GM12801 (cell line): Measurements from ENCODE around the gene KIFC3.

Experiments
- CTCF ChIP-seq: IDR thresholded peaks from one replicate; pipeline ENCODE4 v1.5.1; 2011; ENCODE audit warnings: control low read depth; ENCODE audit not compliant: insufficient read length; ENCODE audit errors: extremely low read depth

KIFC3 gene

GRCh38 chr16:57760357-57761160 is 41.7 kb downstream of the KIFC3 start:
- TF ChIP-seq CTCF: no peak

- no peak for TF ChIP-seq CTCF
Observed at GRCh38 chr16:57759541-57760356, 42.5 kb downstream of the KIFC3 start.

GRCh38 chr16:57759131-57759530 is 43.2 kb downstream of the KIFC3 start:
- no peak for TF ChIP-seq CTCF

GRCh38 chr16:57758331-57759117 is 43.8 kb downstream of the KIFC3 start:
- no peak for TF ChIP-seq CTCF

GRCh38 chr16:57757883-57758282 is 44.4 kb downstream of the KIFC3 start:
- no peak for TF ChIP-seq CTCF

- TF ChIP-seq CTCF: no peak
Observed at GRCh38 chr16:57757326-57757786, 44.9 kb downstream of the KIFC3 start.
